ENCODE results near the gene GDF9. TPM values are rescaled to one million over a fixed set of nuclear protein-coding genes. Genes with fewer than 3 reads are reported as not detected.

Gene GDF9
- total and polyA plus RNA-seq, 2 donors (not counting 3 experiments of a cell fraction or from before 2014, with no cell fraction given) = 0.07 TPM; not detected in 1

GRCh38 chr5:132827943-132828673, 38.2 kb downstream of the GDF9 start:
- no peak overlapping the region for H3K27ac ChIP-seq (ENCODE audit: insufficient read depth, low read depth, low read length)
- DNase-seq (ENCODE audit: low read depth, low spot score) (no peak), FAIRE-seq (no peak)
- intact Hi-C loops (cut with micrococcal nuclease) = loop anchor here (10.0 kb wide), 1 partner anchor 533 kb away; the partner anchor contains the start of gene SLC22A4
- H3K36me3 ChIP-seq (ENCODE audit: control insufficient read depth in 2 of 2, extremely low read depth in 1 of 2, insufficient read depth in 2 of 2, low read length in 2 of 2) = peaks cover 2 to 4% of the 10 kb centered on the region in 2 experiments
- peaks cover 12% of the 10 kb centered on the region for H3K4me1 ChIP-seq (ENCODE audit: control insufficient read depth, extremely low read depth, insufficient read depth, low read length)
- H3K4me2 ChIP-seq (ENCODE audit: insufficient read depth, low read length) = no peak overlapping the region
- H3K9me1 ChIP-seq (replicated peaks; ENCODE audit: control insufficient read depth, extremely low read depth, insufficient read depth, low read length) = no peaks in the 10 kb centered on the region
- no peak overlapping the region for H3K4me3 ChIP-seq (replicated peaks in 1 of 3; ENCODE audit: insufficient read depth in 1 of 3, low read depth in 1 of 3, low read length in 3 of 3)
- ChIA-PET CTCF (interaction anchor here (0.8 to 9.9 kb wide), 8 partner anchors 8 to 442 kb away, joined by 3 to 122 read pairs (median 4); no protein-coding TSS in a partner anchor), POLR2A (no interaction called here)
- H3K79me2 ChIP-seq (ENCODE audit: control insufficient read depth, insufficient read depth, low read length) = no peaks in the 10 kb centered on the region
- TF ChIP-seq FOS (IDR thresholded peaks at IDR 0.05; ENCODE audit: borderline replicate concordance, insufficient read depth, low read length) (no peak), CTCF (IDR thresholded peaks at IDR 0.05; ENCODE audit: extremely low read depth in 1 of 2, insufficient read depth in 1 of 2, low read depth in 1 of 2, low read length in 2 of 2) (no peak), POLR2A (IDR thresholded peaks at IDR 0.05; ENCODE audit: low read depth, low read length) (no peak), JUN (IDR thresholded peaks at IDR 0.05; ENCODE audit: borderline replicate concordance, insufficient read depth, insufficient read length, low read depth) (no peak), POLR2AphosphoS5 (IDR thresholded peaks at IDR 0.05; ENCODE audit: insufficient read depth, low read depth, low read length) (no peak), MYC (IDR thresholded peaks at IDR 0.05; ENCODE audit: low read depth, low read length) (no peak), EZH2 (IDR thresholded peaks at IDR 0.05; ENCODE audit: borderline replicate concordance, low read depth, low read length, severe bottlenecking) (no peak), GATA2 (IDR thresholded peaks at IDR 0.05; ENCODE audit: insufficient read depth, insufficient read length, low read depth, low read length) (no peak)
- no peaks in the 10 kb centered on the region for H3K27me3 ChIP-seq (ENCODE audit: control insufficient read depth in 2 of 2, insufficient read depth in 2 of 2, low read length in 2 of 2)
- BruUV-seq (replicated peaks) = no TSS peak
- dilution Hi-C loops (cut with MboI; ENCODE audit: extremely low pct_ligation_motif_present, low sequenced_read_pairs) = no loop called here
- H3K9ac ChIP-seq (replicated peaks; ENCODE audit: extremely low read depth, insufficient read depth, low read length) = no peak overlapping the region
- no peaks in the 10 kb centered on the region for H4K20me1 ChIP-seq (replicated peaks; ENCODE audit: control insufficient read depth, extremely low read depth, insufficient read depth, low read length)
- H3K9me3 ChIP-seq (replicated peaks; ENCODE audit: control insufficient read depth, insufficient read depth, low read length) = no peaks in the 10 kb centered on the region
- no peak overlapping the region for H2AFZ ChIP-seq (ENCODE audit: low read depth, low read length)

All from endothelial cell of umbilical vein (primary cell).